Activated naive CD4-positive, alpha-beta T cell (primary cell): ENCODE data around the gene ZFYVE27.
A peak's percentile ranks its signal among the peaks of the same experiment; 100 is the strongest.

Source experiments
- DNase-seq, 4 experiments: peaks; one replicate each; lab custom pipeline; 2025; lab: John Stamatoyannopoulos, UW

The ZFYVE27 gene

GRCh38 chr10:97747573-97747972 is 10.6 kb downstream of the ZFYVE27 start:
- no peak for DNase-seq

- DNase-seq, result no peak
Measured at GRCh38 chr10:97748116-97748515, 11.2 kb downstream of the ZFYVE27 start.

- no peak for DNase-seq
Measured at GRCh38 chr10:97752956-97753355, 16.0 kb downstream of the ZFYVE27 start.

GRCh38 chr10:97754726-97755125 is 17.8 kb downstream of the ZFYVE27 start:
- DNase-seq, result no peak

- DNase-seq, result no peak
Measured at GRCh38 chr10:97755718-97756117, 18.8 kb downstream of the ZFYVE27 start.

GRCh38 chr10:97757471-97757870 is 20.5 kb downstream of the ZFYVE27 start:
- no peak for DNase-seq

- DNase-seq, result peak in 3 of 4 experiments; percentile 9 to 49 (median 35)
Measured at GRCh38 chr10:97759158-97759887, 22.4 kb downstream of the ZFYVE27 start.

- DNase-seq, result no peak
Measured at GRCh38 chr10:97759946-97760345, 23.0 kb downstream of the ZFYVE27 start.

GRCh38 chr10:97760461-97761257 is 23.7 kb downstream of the ZFYVE27 start:
- DNase-seq, result no peak

GRCh38 chr10:97761331-97761865 is 24.5 kb downstream of the ZFYVE27 start:
- DNase-seq, result no peak

GRCh38 chr10:97762056-97762455 is 25.1 kb downstream of the ZFYVE27 start:
- DNase-seq, result no peak

- DNase-seq, result no peak
Measured at GRCh38 chr10:97762816-97763215, 25.9 kb downstream of the ZFYVE27 start.

GRCh38 chr10:97763411-97763810 is 26.5 kb downstream of the ZFYVE27 start:
- no peak for DNase-seq

GRCh38 chr10:97763947-97764346 is 27.0 kb downstream of the ZFYVE27 start:
- DNase-seq, result no peak

- DNase-seq, result no peak
Measured at GRCh38 chr10:97764519-97764931, 27.6 kb downstream of the ZFYVE27 start.

- no peak for DNase-seq
Measured at GRCh38 chr10:97765201-97765600, 28.3 kb downstream of the ZFYVE27 start.

- no peak for DNase-seq
Measured at GRCh38 chr10:97766106-97766810, 29.3 kb downstream of the ZFYVE27 start.

GRCh38 chr10:97766996-97767924 is 30.3 kb downstream of the ZFYVE27 start:
- no peak for DNase-seq

- no peak for DNase-seq
Measured at GRCh38 chr10:97768322-97769315, 31.7 kb downstream of the ZFYVE27 start.

GRCh38 chr10:97770255-97770654 is 33.3 kb downstream of the ZFYVE27 start:
- DNase-seq, result no peak
